GM18868 (cell line): ENCODE results near the gene G3BP1.
"Not testable (repeated sequence)": the region's sequence is repeated elsewhere in the genome, so short reads cannot be mapped to it uniquely, and the experiment has no call there.

Experiments
- ATAC-seq: cut with Tn5 transposase; IDR thresholded peaks from one replicate; pipeline ENCODE4 v1.9.1; 2021; ENCODE audit warnings: mild to moderate bottlenecking, moderate library complexity; ENCODE audit not compliant: unreplicated experiment

The G3BP1 gene

GRCh38 chr5:151771259-151772028 is at the start of gene G3BP1:
G3BP1 (plus strand) TSS chr5:151771954; CDS start chr5:151786621, 14,667 bp downstream.
- peak; percentile 79 for ATAC-seq

GRCh38 chr5:151722546-151722945 is 49.2 kb upstream of the G3BP1 start:
- ATAC-seq: no peak

GRCh38 chr5:151724360-151724759 is 47.4 kb upstream of the G3BP1 start:
- no peak for ATAC-seq

- not testable (repeated sequence) for ATAC-seq
These were observed 42.2 kb upstream of the G3BP1 start for GRCh38 chr5:151729597-151729996.

- ATAC-seq: no peak
These were observed 41.4 kb upstream of the G3BP1 start for GRCh38 chr5:151730381-151730780.

- no peak for ATAC-seq
These were observed 38.2 kb upstream of the G3BP1 start for GRCh38 chr5:151733358-151734063.

GRCh38 chr5:151734064-151734408 is 37.7 kb upstream of the G3BP1 start:
- no peak for ATAC-seq

- ATAC-seq: no peak
These were observed 36.1 kb upstream of the G3BP1 start for GRCh38 chr5:151735646-151736045.

GRCh38 chr5:151737431-151737830 is 34.3 kb upstream of the G3BP1 start:
- ATAC-seq: no peak

GRCh38 chr5:151738125-151738848 is 33.5 kb upstream of the G3BP1 start:
- no peak for ATAC-seq

- no peak for ATAC-seq
These were observed 32.4 kb upstream of the G3BP1 start for GRCh38 chr5:151739395-151739794.

- no peak for ATAC-seq
These were observed 31.8 kb upstream of the G3BP1 start for GRCh38 chr5:151739939-151740335.

GRCh38 chr5:151740336-151740942 is 31.3 kb upstream of the G3BP1 start:
- peak; percentile 55 for ATAC-seq

- peak; percentile 8 for ATAC-seq
These were observed 30.8 kb upstream of the G3BP1 start for GRCh38 chr5:151740958-151741373.

GRCh38 chr5:151741678-151742423 is 29.9 kb upstream of the G3BP1 start:
- ATAC-seq: no peak

GRCh38 chr5:151742870-151743294 is 28.9 kb upstream of the G3BP1 start:
- no peak for ATAC-seq

GRCh38 chr5:151743530-151743929 is 28.2 kb upstream of the G3BP1 start:
- ATAC-seq: no peak

GRCh38 chr5:151745071-151745705 is 26.6 kb upstream of the G3BP1 start:
- peak; percentile 65 for ATAC-seq

GRCh38 chr5:151750121-151750520 is 21.6 kb upstream of the G3BP1 start:
- ATAC-seq: no peak

- no peak for ATAC-seq
These were observed 20.7 kb upstream of the G3BP1 start for GRCh38 chr5:151751091-151751490.
